K562 (cell line): Measurements from ENCODE around the gene ARMC7. TPM values are rescaled to one million over a fixed set of nuclear protein-coding genes. Genes with fewer than 3 reads are reported as not detected.

Source experiments
- ATAC-seq: fragments of 200-7000 bp; cut with Tn5 transposase; 3 replicates; pipeline ENCODE4 v1.9.1; 2020; ENCODE audit warnings: moderate library complexity
- BruUV-seq: library from RNA; stranded (reverse); fragments of 400-500 nt; replicated peaks from 2 replicates; lab custom pipeline; 2021; lab: Mats Ljungman, UMichigan
- CTCF ChIA-PET: fragments of 300-600 bp; formaldehyde crosslinking; extraction: SDS; loops from one replicate; lab custom pipeline; 2021; ENCODE audit warnings: low intra/inter-chr PET ratio; lab: Yijun Ruan, JAX
- POLR2A ChIA-PET: fragments of 300-600, 350-650 bp; sonication (Branson Sonifier 250); formaldehyde crosslinking; extraction: SDS; loops from one replicate; lab custom pipeline; 2021; ENCODE audit warnings: antibody characterized with exemption, inconsistent platforms; lab: Yijun Ruan, JAX
- DNase-seq, 4 experiments: peaks; one replicate each; pipeline versions ENCODE4 v3.0.0 to v3.0.0-alpha.2; 2011 to 2018; ENCODE audit warnings: low spot score in 3 of 4, mixed read lengths in 3 of 4; ENCODE audit errors: extremely low read depth in 1 of 4
- FAIRE-seq: peaks from 2 replicates; lab custom pipeline; 2011; peaks lifted over from hg19 to GRCh38; lab: Jason Lieb, UNC
- H2AFZ ChIP-seq: 2 replicates; pipeline ENCODE4 v1.6.0; 2011; ENCODE audit warnings: low read depth, low read length, control low read depth, inconsistent platforms
- H3K27ac ChIP-seq: fragments of 200-600 bp; 3 replicates; pipeline ENCODE4 v1.8.0; 2011; ENCODE audit warnings: low read depth, mild to moderate bottlenecking, control low read depth, inconsistent platforms, low read length, moderate library complexity, mixed read lengths; ENCODE audit errors: extremely low read depth
- H3K27me3 ChIP-seq, 2 experiments: fragments of 300-600 bp in 1 of 2; 2 replicates in 1 of 2; 3 replicates in 1 of 2; pipeline versions ENCODE4 v1.6.0 to v1.8.0; 2011; ENCODE audit warnings: inconsistent platforms in 2 of 2, low read length in 2 of 2, mild to moderate bottlenecking in 1 of 2, mixed read lengths in 1 of 2, moderate library complexity in 1 of 2; ENCODE audit not compliant: control insufficient read depth in 2 of 2, insufficient read depth in 2 of 2
- H3K36me3 ChIP-seq: fragments of 300-600 bp; 3 replicates; pipeline ENCODE4 v1.8.0; 2011; ENCODE audit warnings: mild to moderate bottlenecking, low read length, inconsistent platforms; ENCODE audit not compliant: control insufficient read depth, insufficient read depth
- H3K4me1 ChIP-seq, 2 experiments: fragments of 200-600 bp in 1 of 2; replicated peaks in 1 of 2; 2 replicates in 1 of 2; 3 replicates in 1 of 2; pipeline versions ENCODE4 v1.5.1 to v1.8.0; 2011; ENCODE audit warnings: inconsistent platforms in 2 of 2, low read length in 2 of 2, mild to moderate bottlenecking in 1 of 2, mixed read lengths in 1 of 2, moderate library complexity in 1 of 2; ENCODE audit not compliant: control insufficient read depth in 2 of 2, insufficient read depth in 2 of 2
- H3K4me2 ChIP-seq: 2 replicates; pipeline ENCODE4 v1.6.1; 2011; ENCODE audit warnings: low read length, control low read depth, inconsistent platforms, mixed read lengths; ENCODE audit not compliant: insufficient read depth
- H3K4me3 ChIP-seq: fragments of 200-600 bp; sonication (generic), shearing (Covaris generic); 2 replicates; pipeline ENCODE4 v1.5.1; 2016; ENCODE audit warnings: control low read depth, inconsistent platforms
- H3K79me2 ChIP-seq: fragments of 200-600 bp; 3 replicates; pipeline ENCODE4 v1.8.0; 2011; ENCODE audit warnings: low read length, inconsistent platforms; ENCODE audit not compliant: control insufficient read depth, insufficient read depth
- H3K9ac ChIP-seq, 2 experiments: 2 replicates each; pipeline versions ENCODE4 v1.6.0 to v1.6.1; 2011; ENCODE audit warnings: low read depth in 2 of 2, low read length in 2 of 2, control low read depth in 1 of 2, inconsistent platforms in 1 of 2, mild to moderate bottlenecking in 1 of 2, mixed read lengths in 1 of 2; ENCODE audit not compliant: insufficient read depth in 1 of 2
- H3K9me1 ChIP-seq: one replicate; pipeline ENCODE4 v1.6.0; 2011; ENCODE audit warnings: inconsistent platforms, mild to moderate bottlenecking, low read length, moderate library complexity; ENCODE audit not compliant: control insufficient read depth, insufficient read depth
- H3K9me3 ChIP-seq: replicated peaks from 2 replicates; pipeline ENCODE4 v1.5.1; 2011; ENCODE audit warnings: low read depth, low read length, inconsistent platforms; ENCODE audit not compliant: control insufficient read depth, insufficient read depth
- H4K20me1 ChIP-seq: replicated peaks from 2 replicates; pipeline ENCODE4 v1.6.1; 2011; ENCODE audit warnings: low read length, inconsistent platforms, mixed read lengths; ENCODE audit not compliant: control insufficient read depth, insufficient read depth
- ARID3B ChIP-seq: fragments of 250-450 bp; sonication (Bioruptor Pico); IDR thresholded peaks from 2 replicates; pipeline ENCODE4 v1.4.0; 2020; ENCODE audit warnings: borderline replicate concordance
- EHMT2 ChIP-seq: fragments of 450-650 bp; IDR thresholded peaks from 2 replicates; pipeline ENCODE4 v1.6.1; 2018; ENCODE audit warnings: antibody characterized with exemption
- ETV1 ChIP-seq: fragments of 450-650 bp; conservative IDR thresholded peaks from 2 replicates; pipeline ENCODE4 v1.6.1; 2016; ENCODE audit warnings: missing genetic modification characterization, control low read depth, low read depth, missing compliant biosample characterization
- FOXA3 ChIP-seq, 2 experiments: fragments of 450-650 bp in 1 of 2; sonication (generic) in 1 of 2; formaldehyde crosslinking; IDR thresholded peaks in 1 of 2; conservative IDR thresholded peaks in 1 of 2; 2 replicates each; pipeline versions ENCODE4 v1.4.0 to v1.8.0; 2020 to 2022; ENCODE audit warnings: mild to moderate bottlenecking in 2 of 2, missing genetic modification reagents in 1 of 2
- HBP1 ChIP-seq: fragments of 450-650 bp; formaldehyde crosslinking; IDR thresholded peaks from 2 replicates; pipeline ENCODE4 v1.4.0; 2022; ENCODE audit warnings: missing genetic modification characterization
- KDM5B ChIP-seq: fragments of 200-600 bp; sonication (generic); IDR thresholded peaks from 2 replicates; pipeline ENCODE4 v1.6.1; 2012; ENCODE audit warnings: low read depth, mild to moderate bottlenecking, moderate library complexity, low read length, control low read depth, inconsistent platforms; ENCODE audit not compliant: insufficient replicate concordance
- MXI1 ChIP-seq: IDR thresholded peaks from 2 replicates; pipeline ENCODE4 v1.6.1; 2011; ENCODE audit warnings: low read depth, mild to moderate bottlenecking, improper control_type of control experiment, low read length
- NFIX ChIP-seq: fragments of 250-450 bp; sonication (Bioruptor Pico); IDR thresholded peaks from 2 replicates; pipeline ENCODE4 v1.4.0; 2020; ENCODE audit warnings: low read depth, mild to moderate bottlenecking, moderate library complexity
- ZBTB34 ChIP-seq: fragments of 250-450 bp; sonication (Bioruptor Pico); IDR thresholded peaks from 2 replicates; pipeline ENCODE4 v1.8.0; 2021; ENCODE audit warnings: mild to moderate bottlenecking, moderate library complexity
- ZBTB5 ChIP-seq: fragments of 450-650 bp; IDR thresholded peaks from 2 replicates; pipeline ENCODE4 v1.6.1; 2017; ENCODE audit warnings: antibody characterized with exemption
- ZNF311 ChIP-seq: fragments of 250-450 bp; sonication (Bioruptor Pico); IDR thresholded peaks from 2 replicates; pipeline ENCODE4 v1.4.0; 2020; ENCODE audit warnings: mild to moderate bottlenecking, moderate library complexity
- WGBS: fragments of 100-300 bp; shearing (Covaris generic); methylation state at CpG from one replicate; pipeline ENCODE4 v1.1.6; 2016; ENCODE audit warnings: low coverage, mixed read lengths; ENCODE audit not compliant: insufficient coverage; ENCODE audit errors: missing lambda C conversion rate; 5-methylcytosine and 5-hydroxymethylcytosine counted together
- in situ Hi-C: fragments of 300-500 bp; cut with MboI; formaldehyde crosslinking; loops from 4 replicates; pipeline ENCODE4 v1.15.0; 2018; ENCODE audit warnings: inconsistent platforms, mixed read lengths
- intact Hi-C: fragments of 100-400 bp; cut with micrococcal nuclease; formaldehyde crosslinking; loops from 2 replicates; pipeline ENCODE4 v1.14.2; 2022
- polyA plus RNA-seq, 8 experiments: library from polyadenylated mRNA; depleted of rRNA in 4 of 8; stranded (reverse) in 5 of 8; unstranded in 3 of 8; fragments of >200 nt; fragmentation: Nextera tagmentation in 2 of 8; fragmentation: Illumina TruSeq in 1 of 8; extraction: Ambion mirVana in 2 of 8; extraction: Trizol in 1 of 8; gene quantifications; 2 replicates each; pipeline versions ENCODE4 v1.2.1 to v1.2.3, GENCODE V29; 2011 to 2014; ENCODE audit warnings: inconsistent platforms in 1 of 8, missing spikeins in 1 of 8
- total RNA-seq, 7 experiments: library from RNA; depleted of rRNA in 6 of 7; stranded (reverse); fragments of >200 nt in 6 of 7; fragmentation: Illumina TruSeq in 2 of 7; extraction: Trizol in 2 of 7; gene quantifications; 2 replicates each; pipeline versions ENCODE4 v1.2.1 to v1.2.3, GENCODE V29; 2011 to 2021; ENCODE audit warnings: low replicate concordance in 1 of 7

Gene ARMC7
- total and polyA plus RNA-seq, 9 of the 15 experiments (the other 6 are each of a cell fraction or from before 2014, with no cell fraction given) = 1.4 to 15.2 (median 5.9) TPM

GRCh38 chr17:75131278-75132017, 21.7 kb downstream of the ARMC7 start, which contains the start of gene NT5C:
Gene NT5C, minus strand, starts transcription at chr17:75131742. Its CDS starts 35 bp downstream, at chr17:75131707.
- FAIRE-seq (peak; percentile 67), ATAC-seq (peak; percentile 90), DNase-seq (peak; percentile 86 to 92 (median 88))
- peak within 1 kb of the TSS; percentile 90 for H3K27ac ChIP-seq
- in situ Hi-C loops = no loop called here
- peaks cover 6% of the 10 kb centered on the region; the same call in 1 of the 2 replicates for H4K20me1 ChIP-seq
- peak within 1 kb of the TSS; percentile 92 for H2AFZ ChIP-seq
- peak within 1 kb of the TSS; percentile 80 for H3K4me2 ChIP-seq
- H3K27me3 ChIP-seq = no peaks in the 10 kb centered on the region
- peaks cover 12 to 36% of the 10 kb centered on the region in 2 experiments; a peak in 4 of 5 replicates for H3K4me1 ChIP-seq
- intact Hi-C loops = loop anchor here (1.0 to 5.0 kb wide), 3 partner anchors 51 to 71 kb away; partner anchors contain the start of gene SUMO2
- peaks cover 38% of the 10 kb centered on the region; the same call in 2 of the 3 replicates for H3K36me3 ChIP-seq
- no peaks in the 10 kb centered on the region for H3K9me3 ChIP-seq
- CTCF ChIA-PET = interaction anchor here (1.0 to 1.6 kb wide), 8 partner anchors 16 to 84 kb away, joined by 3 to 7 read pairs (median 4); partner anchors contain the start of gene KCTD2
- POLR2A ChIA-PET = interaction anchor here (0.7 to 5.6 kb wide), 11 partner anchors 10 to 143 kb away, joined by 3 to 51 read pairs (median 4); partner anchors contain the start of genes GGA3, JPT1, MRPL58 and MRPS7
- H3K9me1 ChIP-seq = no peaks in the 10 kb centered on the region
- peak within 1 kb of the TSS; percentile 90 for H3K4me3 ChIP-seq
- peak within 1 kb of the TSS; percentile 88 to 99 for H3K9ac ChIP-seq
- no TSS peak for BruUV-seq
- H3K79me2 ChIP-seq = peaks cover 25% of the 10 kb centered on the region
- WGBS = under 1% methylated on average over 71 of the region's 82 CpGs
- TF ChIP-seq MXI1 (peak; percentile 11; the same call in 1 of the 2 replicates), HBP1 (CRISPR knock-in tag) (no peak), KDM5B (peak; percentile 62), FOXA3 (CRISPR knock-in tag; conservative IDR thresholded peaks at IDR 0.05 in 1 of 2, IDR thresholded peaks at IDR 0.05 in 1 of 2) (0 out of 4 replicates have a peak, but pooled peaks of 1 of the 2 experiments have one; percentile 47), NFIX (CRISPR knock-in tag) (no peak), ZBTB34 (CRISPR knock-in tag) (no peak), ZNF311 (no peak), EHMT2 (no peak), ETV1 (tag) (peak; percentile 72), ARID3B (CRISPR knock-in tag) (peak; percentile 9; the same call in 1 of the 2 replicates), ZBTB5 (no peak)
